Coronary artery (tissue), 2 donors: ENCODE data around the gene PDPK1.

Source experiments
- DNase-seq: peaks from one replicate; pipeline ENCODE4 v3.0.0-alpha.2; 2017; ENCODE audit warnings: low spot score
- H3K27ac ChIP-seq, 2 donors: fragments of 200-600 bp; sonication (generic); one replicate each; pipeline ENCODE4 v1.5.1; 2016 to 2019
- H3K4me3 ChIP-seq: fragments of 200-600 bp; sonication (generic); 2 replicates; pipeline ENCODE4 v1.5.1; 2016; ENCODE audit warnings: mild to moderate bottlenecking, moderate library complexity
- TF ChIP-seq, protein P1 (sequence below): fragments of 200-600 bp; sonication (generic); IDR thresholded peaks from one replicate; pipeline ENCODE4 v1.5.1; 2019; ENCODE audit warnings: antibody characterized with exemption

The PDPK1 gene

DNA sequence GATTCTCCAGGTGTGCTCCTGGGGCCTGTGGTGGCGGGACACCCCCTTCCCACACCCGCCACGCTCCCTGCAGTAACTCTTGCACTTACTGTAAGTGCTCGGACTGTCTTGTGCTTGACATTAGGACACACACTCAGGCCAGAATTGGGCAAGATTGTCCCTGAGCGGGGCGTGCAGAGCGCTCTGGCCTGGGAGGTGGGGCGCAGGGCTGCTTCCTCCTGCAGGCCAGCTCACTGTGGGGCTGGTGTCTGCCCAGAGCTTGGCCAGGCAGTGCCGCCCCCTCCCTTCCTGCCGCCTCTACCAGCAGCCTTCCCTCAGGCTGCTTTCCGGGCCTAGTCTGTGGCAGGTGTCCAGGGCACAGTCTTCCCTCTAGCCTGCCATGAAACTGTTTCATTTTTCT, 30.2 kb upstream of the PDPK1 start:
- TF ChIP-seq, protein P1, sequence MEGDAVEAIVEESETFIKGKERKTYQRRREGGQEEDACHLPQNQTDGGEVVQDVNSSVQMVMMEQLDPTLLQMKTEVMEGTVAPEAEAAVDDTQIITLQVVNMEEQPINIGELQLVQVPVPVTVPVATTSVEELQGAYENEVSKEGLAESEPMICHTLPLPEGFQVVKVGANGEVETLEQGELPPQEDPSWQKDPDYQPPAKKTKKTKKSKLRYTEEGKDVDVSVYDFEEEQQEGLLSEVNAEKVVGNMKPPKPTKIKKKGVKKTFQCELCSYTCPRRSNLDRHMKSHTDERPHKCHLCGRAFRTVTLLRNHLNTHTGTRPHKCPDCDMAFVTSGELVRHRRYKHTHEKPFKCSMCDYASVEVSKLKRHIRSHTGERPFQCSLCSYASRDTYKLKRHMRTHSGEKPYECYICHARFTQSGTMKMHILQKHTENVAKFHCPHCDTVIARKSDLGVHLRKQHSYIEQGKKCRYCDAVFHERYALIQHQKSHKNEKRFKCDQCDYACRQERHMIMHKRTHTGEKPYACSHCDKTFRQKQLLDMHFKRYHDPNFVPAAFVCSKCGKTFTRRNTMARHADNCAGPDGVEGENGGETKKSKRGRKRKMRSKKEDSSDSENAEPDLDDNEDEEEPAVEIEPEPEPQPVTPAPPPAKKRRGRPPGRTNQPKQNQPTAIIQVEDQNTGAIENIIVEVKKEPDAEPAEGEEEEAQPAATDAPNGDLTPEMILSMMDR: no peak
- Histone ChIP-seq H3K4me3 (no peak overlapping the region), H3K27ac (peak overlapping the region; percentile 40 to 79)
- no peak for DNase-seq

GRCh38 chr16:2508722-2509400, 29.0 kb upstream of the PDPK1 start:
- TF ChIP-seq, protein P1: no peak
- DNase-seq: no peak
- Histone ChIP-seq H3K27ac (peak overlapping the region in 1 of 2 donors; percentile 79), H3K4me3 (no peak overlapping the region)

DNA sequence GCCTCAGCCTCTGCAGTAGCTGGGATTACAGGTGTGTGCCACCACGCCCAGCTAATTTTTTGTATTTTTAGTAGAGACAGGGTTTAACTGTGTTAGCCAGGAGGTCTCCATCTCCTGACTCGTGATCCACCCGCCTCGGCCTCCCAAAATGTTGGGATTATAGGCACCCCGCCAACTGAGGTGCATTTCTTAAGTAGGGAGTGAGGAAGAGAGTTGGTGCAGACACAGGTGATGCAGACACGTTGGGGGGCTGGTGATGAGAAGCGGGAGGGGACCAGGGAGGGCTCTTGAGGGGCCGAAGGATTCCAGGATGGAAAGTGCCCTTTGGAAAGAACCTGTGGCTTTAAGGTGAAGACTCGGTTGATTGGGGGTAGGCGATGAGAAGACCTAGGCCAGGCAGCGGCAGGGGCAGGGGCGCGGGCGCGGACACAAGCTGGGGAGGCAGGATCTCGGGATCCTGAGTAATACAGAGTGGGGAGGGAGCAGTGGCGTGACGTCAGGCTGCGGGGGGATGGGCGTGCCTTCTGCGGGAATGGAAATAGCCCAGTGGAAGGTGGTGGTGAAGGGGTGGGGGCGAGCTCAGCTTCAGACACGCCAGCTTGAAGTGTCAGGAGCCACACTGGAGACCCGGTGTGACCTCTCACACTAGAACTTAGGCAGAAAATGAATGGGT, 26.6 kb upstream of the PDPK1 start:
- Histone ChIP-seq H3K27ac (peak overlapping the region in 1 of 2 donors; percentile 22), H3K4me3 (peak overlapping the region; percentile 42)
- no peak for DNase-seq
- TF ChIP-seq, protein P1: no peak

GRCh38 chr16:2511996-2512734, 25.7 kb upstream of the PDPK1 start:
- TF ChIP-seq, protein P1: no peak

DNA sequence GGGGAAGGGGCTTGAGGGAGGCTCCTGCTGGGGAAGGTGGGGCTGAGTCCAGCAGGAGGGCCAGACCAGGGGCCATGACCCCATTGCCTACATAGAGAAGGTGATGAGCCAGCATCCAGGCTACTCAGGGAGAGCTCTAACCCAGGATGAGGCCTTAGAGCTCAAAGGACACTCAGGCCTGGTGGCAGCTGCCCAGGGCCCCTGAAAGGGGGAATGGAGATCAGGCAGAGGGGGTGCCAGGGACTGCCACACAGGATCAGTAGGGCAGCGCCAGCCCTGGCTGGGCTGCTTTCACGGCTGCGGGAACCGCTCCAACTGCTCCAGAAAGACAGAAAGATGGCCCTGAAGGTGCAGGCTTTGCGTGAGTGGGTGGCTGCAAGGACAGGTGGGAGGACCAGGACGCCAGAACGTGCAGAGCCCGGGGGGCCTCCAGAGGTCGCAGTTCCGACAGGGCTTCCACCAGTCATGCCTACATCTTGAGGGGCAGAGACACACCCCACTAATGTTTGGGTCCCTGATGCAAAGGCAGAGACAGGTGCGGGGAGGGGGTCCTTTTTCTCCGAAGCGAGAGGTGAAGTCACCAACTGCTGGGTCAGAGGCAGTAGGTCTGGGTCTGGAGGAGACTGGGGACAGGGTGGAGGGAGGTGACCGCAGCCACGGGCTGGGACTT, 25.0 kb upstream of the PDPK1 start:
- TF ChIP-seq, protein P1: no peak
- Histone ChIP-seq H3K27ac (peak overlapping the region; percentile 81 to 97), H3K4me3 (peak overlapping the region; percentile 94)
- no peak for DNase-seq

More at GRCh38 chr16:2511996-2512734, 25.7 kb upstream of the PDPK1 start:
- no peak for DNase-seq
- peak overlapping the region in 1 of 2 donors; percentile 22 for H3K27ac ChIP-seq
- no peak overlapping the region for H3K4me3 ChIP-seq

GRCh38 chr16:2513405-2514332, 24.2 kb upstream of the PDPK1 start, which contains the start of gene ATP6V0C:
TSS of gene ATP6V0C (plus strand) at chr16:2513952. CDS start at chr16:2514104, 152 bp downstream.
- Histone ChIP-seq H3K4me3 (peak within 1 kb of the TSS; percentile 94), H3K27ac (peak within 1 kb of the TSS; percentile 81 to 97)
- peak; percentile 93 for DNase-seq
- TF ChIP-seq, protein P1: no peak
